ENCODE measurements around the gene DQX1. TPM values are rescaled to one million over a fixed set of nuclear protein-coding genes. Genes with fewer than 3 reads are reported as not detected.

The DQX1 gene
- total RNA-seq, 1 donor from 2014 or later, result 0.23 TPM

DNA sequence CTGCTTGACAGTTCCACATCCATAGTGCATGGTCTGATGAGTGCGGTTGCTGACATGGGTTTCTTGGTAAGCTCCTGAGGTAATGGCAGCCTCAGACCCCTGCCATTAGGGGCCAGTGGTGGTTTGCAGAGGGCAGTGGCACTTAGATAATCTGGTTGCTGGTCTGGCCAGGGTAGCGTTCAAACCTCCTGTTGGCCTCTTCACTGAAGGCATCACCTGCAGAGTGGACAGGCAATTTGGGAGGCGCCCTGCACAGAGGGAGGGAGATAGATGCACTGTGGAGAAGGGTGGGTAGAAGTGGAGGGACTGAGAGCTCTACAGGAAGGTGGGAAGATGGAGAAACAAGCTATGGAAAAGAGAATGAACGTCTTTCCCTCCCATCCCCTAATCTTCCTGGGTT lies 7.4 kb upstream of the DQX1 start:
- no peak for ATAC-seq
- DNase-seq (ENCODE audit: low spot score), result no peak

DNA sequence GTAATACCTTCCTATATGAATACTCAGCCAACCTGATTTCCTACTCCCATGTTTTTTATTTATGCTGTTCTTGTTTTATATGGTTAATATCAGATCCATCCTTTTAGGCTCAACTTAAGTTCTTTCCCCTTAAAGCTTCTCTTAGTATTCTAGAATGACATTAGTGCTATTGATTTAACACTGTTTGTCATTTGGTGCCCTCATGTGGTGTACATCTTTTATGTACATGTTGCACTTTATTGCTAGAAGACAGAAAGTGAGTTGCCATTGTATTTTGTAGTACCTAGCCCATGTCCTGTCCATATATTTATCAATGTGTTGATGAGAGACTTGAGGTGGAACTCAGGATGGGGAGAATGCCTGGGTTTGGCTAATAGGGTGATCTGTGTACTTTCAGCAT lies 6.2 kb upstream of the DQX1 start:
- ATAC-seq, result no peak
- DNase-seq (ENCODE audit: low spot score), result no peak

GRCh38 chr2:74531666-74532065 lies 5.6 kb upstream of the DQX1 start:
- DNase-seq (ENCODE audit: low spot score), result no peak

GRCh38 chr2:74530239-74531187 lies 4.5 kb upstream of the DQX1 start:
- DNase-seq (ENCODE audit: low spot score) (no peak), ATAC-seq (peak; percentile 31)

More at GRCh38 chr2:74531666-74532065, 5.6 kb upstream of the DQX1 start:
- ATAC-seq, result no peak

GRCh38 chr2:74529357-74530238 lies 3.6 kb upstream of the DQX1 start, which contains the start of the genes AUP1 and HTRA2:
AUP1 (minus strand) TSS chr2:74529706; CDS start chr2:74529629, 77 bp downstream.
HTRA2 (plus strand) TSS chr2:74529933; CDS start chr2:74530007, 74 bp downstream.
- DNase-seq (ENCODE audit: low spot score) (peak; percentile 100), ATAC-seq (peak; percentile 93)

DNA sequence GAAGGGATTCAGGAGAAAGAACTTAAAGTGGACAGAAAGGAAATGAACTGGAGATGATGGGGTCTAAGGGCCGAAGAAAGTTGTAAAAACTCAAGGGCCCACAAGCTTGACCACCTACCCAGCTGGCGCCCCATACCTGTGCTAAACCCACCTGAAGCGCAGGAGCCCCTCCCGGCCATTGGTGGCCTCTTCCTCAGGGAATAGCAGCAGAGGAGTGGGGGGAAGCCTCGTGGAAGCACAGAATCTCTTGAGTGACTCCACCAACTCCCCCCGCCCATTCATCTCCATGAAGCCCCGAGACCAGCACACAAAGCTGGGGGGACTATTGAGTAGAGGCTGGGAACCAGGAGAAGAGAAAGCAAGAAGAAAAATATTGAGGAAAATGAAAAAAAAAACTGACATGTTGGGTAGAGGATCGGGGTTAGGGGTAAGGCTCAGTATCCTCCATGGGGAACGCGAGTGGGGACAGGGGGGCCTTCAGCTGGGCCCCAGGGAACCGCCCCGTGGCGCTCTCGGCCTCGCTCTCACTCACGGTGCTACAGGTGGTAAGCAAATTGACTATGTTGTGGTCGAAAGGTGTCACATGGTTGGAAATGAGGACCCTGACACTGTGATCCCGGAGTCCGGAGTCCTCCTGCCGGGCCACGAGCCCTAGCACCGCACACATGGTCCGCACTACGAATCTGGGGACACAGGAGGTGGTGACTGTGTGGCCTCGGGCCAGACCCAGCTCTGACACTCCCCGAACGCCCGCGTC lies 2.7 kb upstream of the DQX1 start:
- ATAC-seq (peak; percentile 18), DNase-seq (ENCODE audit: low spot score) (no peak)

GRCh38 chr2:74527741-74528140 lies 1.7 kb upstream of the DQX1 start:
- DNase-seq (ENCODE audit: low spot score), result no peak

DNA sequence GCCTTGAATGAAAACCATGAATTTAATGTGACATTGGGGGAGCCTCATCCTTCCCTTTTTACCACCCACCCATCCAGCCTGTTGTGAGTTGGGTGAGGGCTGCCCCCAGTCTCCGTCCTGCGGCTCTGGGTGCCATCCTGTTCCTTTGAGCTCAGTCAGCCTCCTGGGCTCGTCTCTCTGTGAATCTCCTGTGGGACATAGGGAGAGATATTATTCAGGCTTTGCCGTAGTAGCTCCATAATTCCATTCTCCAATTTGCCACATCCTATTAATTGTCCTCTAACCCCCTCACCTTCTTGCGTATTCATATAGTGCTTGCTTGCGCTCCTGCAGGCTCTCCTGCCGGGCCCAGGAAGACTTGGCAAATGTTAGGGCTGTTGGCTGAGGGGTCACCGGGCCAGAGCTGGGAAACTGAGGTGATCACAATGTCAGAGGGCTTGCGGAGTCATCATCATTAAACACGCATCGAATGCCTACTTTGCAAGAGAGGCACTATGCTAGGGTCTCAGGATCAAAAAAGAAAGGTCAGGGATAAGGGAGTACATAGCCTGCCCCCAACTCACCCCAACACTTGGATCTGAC lies 709 bp upstream of the DQX1 start:
- DNase-seq (ENCODE audit: low spot score) (no peak), ATAC-seq (no peak)

More at GRCh38 chr2:74527741-74528140, 1.7 kb upstream of the DQX1 start:
- ATAC-seq, result no peak

DNA sequence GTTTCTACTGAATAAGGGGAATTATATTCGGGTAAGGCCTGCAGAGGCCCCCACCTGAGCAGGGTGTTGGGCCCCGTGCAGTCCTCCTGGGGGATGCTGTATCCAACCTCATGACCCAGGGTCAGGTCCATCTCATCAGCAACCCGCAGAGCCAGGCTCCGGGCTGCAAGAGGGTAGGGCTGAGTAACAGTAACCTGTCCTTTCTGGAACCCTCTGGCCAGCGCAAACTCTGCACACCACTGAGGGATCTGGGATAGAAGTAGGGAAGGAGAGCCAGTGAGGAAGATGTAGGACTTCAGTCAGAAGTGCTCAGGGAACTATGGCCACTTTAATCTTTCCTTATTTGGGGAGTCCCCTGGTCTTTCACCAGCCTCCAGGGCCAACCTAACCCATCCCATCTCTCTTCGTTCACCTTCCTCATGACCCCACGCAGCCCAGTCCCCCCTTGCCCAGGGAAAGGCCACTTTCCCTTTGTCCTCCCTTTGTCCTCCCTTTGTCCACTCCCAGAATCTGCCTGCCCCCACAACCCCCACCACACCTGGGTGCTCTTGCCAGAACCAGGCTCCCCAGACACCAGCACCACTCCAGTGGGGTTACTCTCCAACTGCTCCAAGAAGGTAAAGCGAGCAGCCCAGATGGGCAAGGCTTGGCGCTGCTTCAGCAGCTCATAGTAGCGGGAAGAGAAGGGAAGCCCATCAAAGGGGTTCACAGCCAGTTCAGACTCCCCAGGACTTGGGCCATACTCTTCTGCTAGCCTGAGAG lies 895 bp downstream of the DQX1 start:
- ATAC-seq (no peak), DNase-seq (ENCODE audit: low spot score) (no peak)

DNA sequence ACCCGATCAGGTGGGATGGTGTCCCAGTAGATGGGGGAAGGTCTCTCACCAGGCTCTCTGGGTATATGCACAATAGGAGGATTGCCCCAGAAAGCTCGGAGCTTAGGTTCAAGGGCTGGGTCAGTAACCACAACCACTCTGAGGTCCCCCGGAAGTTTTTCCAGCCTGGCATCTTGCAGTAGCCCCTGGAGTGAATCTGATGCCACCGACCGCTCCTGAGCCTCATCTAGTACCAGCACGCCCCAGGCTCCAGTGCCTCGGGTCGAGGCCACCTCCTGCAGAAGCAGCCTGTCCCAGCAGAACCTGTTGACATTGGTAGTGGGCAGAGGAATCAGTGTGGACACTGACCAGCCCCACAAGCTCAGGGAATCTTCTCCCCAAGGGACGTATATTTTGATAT lies 2.0 kb downstream of the DQX1 start:
- DNase-seq (ENCODE audit: low spot score), result no peak
- ATAC-seq, result no peak

GRCh38 chr2:74522516-74522915 lies 3.5 kb downstream of the DQX1 start:
- no peak for ATAC-seq
- DNase-seq (ENCODE audit: low spot score), result no peak

GRCh38 chr2:74516650-74517049 lies 9.4 kb downstream of the DQX1 start:
- ATAC-seq (no peak), DNase-seq (ENCODE audit: low spot score) (no peak)

DNA sequence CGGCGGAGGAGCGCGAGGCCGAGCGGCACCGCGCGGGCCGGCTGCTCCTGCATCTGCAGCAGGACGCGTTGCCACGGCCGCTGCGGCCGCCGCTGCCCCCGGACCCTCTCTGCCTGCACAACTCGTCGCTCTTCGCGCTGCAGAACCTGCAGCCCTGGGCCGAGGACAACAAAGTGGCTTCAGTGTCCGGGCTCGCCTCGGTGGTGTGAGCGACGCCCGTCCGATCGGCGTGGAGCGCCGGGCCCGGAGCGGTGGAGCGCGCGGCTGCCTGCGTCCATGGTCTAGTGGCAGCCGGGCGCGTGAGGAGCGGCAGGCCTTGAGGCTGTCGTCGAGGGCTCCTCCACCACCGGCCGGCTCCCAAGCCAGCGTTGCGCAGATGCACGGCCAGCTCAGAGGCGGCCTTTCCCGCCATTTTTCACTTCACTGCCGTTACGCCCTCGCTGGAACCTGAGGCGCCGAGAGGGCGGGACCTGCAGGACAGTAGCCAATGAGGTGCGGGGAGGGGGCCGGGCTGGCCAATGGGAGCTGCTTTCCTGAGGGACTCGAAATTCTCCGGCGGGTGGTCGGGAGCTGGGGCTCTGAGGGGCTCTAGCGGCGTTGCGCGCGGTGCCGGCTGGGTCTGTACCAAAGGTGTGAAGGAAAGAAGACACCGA lies 9.9 kb downstream of the DQX1 start:
- ATAC-seq (peak; percentile 72), DNase-seq (ENCODE audit: low spot score) (no peak)

- no peak for DNase-seq (ENCODE audit: low spot score)
Measured at GRCh38 chr2:74515271-74515980, 10.6 kb downstream of the DQX1 start.

GRCh38 chr2:74514368-74515270 lies 11.4 kb downstream of the DQX1 start, which contains the start of gene TLX2:
TLX2 (plus strand) TSS chr2:74514450; CDS start chr2:74514807, 357 bp downstream.
- ATAC-seq, result no peak
- no peak for DNase-seq (ENCODE audit: low spot score)

More at GRCh38 chr2:74515271-74515980, 10.6 kb downstream of the DQX1 start:
- peak; percentile 62 for ATAC-seq

- DNase-seq (ENCODE audit: low spot score) (no peak), ATAC-seq (no peak)
Measured at GRCh38 chr2:74513605-74514367, 12.2 kb downstream of the DQX1 start.

Measured in left lobe of liver (tissue), 2 donors.